Kidney (tissue), 14 donors: Measurements from ENCODE around the gene SLC22A23. TPM values are rescaled to one million over a fixed set of nuclear protein-coding genes. Genes with fewer than 3 reads are reported as not detected.

Experiments used
- DNase-seq, 5 donors: peaks; one replicate each; pipeline ENCODE4 v3.0.0-alpha.2; 2013 to 2020
- FAIRE-seq: peaks from 2 replicates; lab custom pipeline; 2012; peaks lifted over from hg19 to GRCh38; lab: Jason Lieb, UNC
- H3K27ac ChIP-seq, 2 donors: one replicate each; pipeline ENCODE4 v1.7.0; 2013; ENCODE audit warnings: low read depth in 2 of 2, low read length in 2 of 2, inconsistent platforms in 1 of 2
- H3K27me3 ChIP-seq: one replicate; pipeline ENCODE4 v1.7.1; 2013; ENCODE audit warnings: low read length, inconsistent platforms; ENCODE audit not compliant: control insufficient read depth, insufficient read depth
- H3K36me3 ChIP-seq, 3 donors: one replicate each; pipeline versions ENCODE4 v1.7.0 to v1.7.1; 2013; ENCODE audit warnings: low read length in 3 of 3, control low read depth in 1 of 3, inconsistent platforms in 1 of 3; ENCODE audit not compliant: insufficient read depth in 3 of 3, control insufficient read depth in 2 of 3
- H3K4me1 ChIP-seq, 3 donors: one replicate each; pipeline versions ENCODE4 v1.7.0 to v1.7.1; 2013; ENCODE audit warnings: low read length in 3 of 3, inconsistent platforms in 1 of 3, low read depth in 1 of 3; ENCODE audit not compliant: control insufficient read depth in 2 of 3, insufficient read depth in 2 of 3
- H3K4me3 ChIP-seq, 3 donors: one replicate each; pipeline versions ENCODE4 v1.7.0 to v1.8.1; 2013; ENCODE audit warnings: low read length in 3 of 3, control low read depth in 1 of 3, inconsistent platforms in 1 of 3
- H3K9ac ChIP-seq, 3 donors: one replicate each; pipeline versions ENCODE4 v1.7.0 to v1.7.1; 2013; ENCODE audit warnings: low read length in 3 of 3, control low read depth in 1 of 3, inconsistent platforms in 1 of 3
- H3K9me3 ChIP-seq, 3 donors: one replicate each; pipeline versions ENCODE4 v1.7.0 to v1.7.1; 2013; ENCODE audit warnings: low read length in 3 of 3, control low read depth in 1 of 3, inconsistent platforms in 1 of 3; ENCODE audit not compliant: control insufficient read depth in 2 of 3, insufficient read depth in 1 of 3
- CTCF ChIP-seq: IDR thresholded peaks from 3 replicates; pipeline ENCODE4 v1.5.1; 2012; ENCODE audit warnings: mild to moderate bottlenecking, moderate library complexity, borderline replicate concordance; ENCODE audit not compliant: insufficient read depth; ENCODE audit errors: extremely low read depth
- intact Hi-C: fragments of 100-400 bp; cut with DNase I; formaldehyde crosslinking; loops from one replicate; pipeline ENCODE4 v1.11.1; 2022
- polyA plus RNA-seq: library from polyadenylated mRNA; stranded (reverse); fragments of 350-450 nt; fragmentation: Illumina TruSeq; extraction: RNeasy Lipid Tissue Mini Kit (QIAGEN cat#74804); gene quantifications from one replicate; pipeline ENCODE4 v1.2.3, GENCODE V29; 2014; ENCODE audit warnings: low read depth, low replicate concordance; ENCODE audit not compliant: insufficient read depth
- total RNA-seq: library from RNA; stranded (reverse); fragmentation: NEBNext Ultra II Directional; extraction: Animal tissue kit (Norgen Biotek cat#: 25700); gene quantifications from one replicate; pipeline ENCODE4 v1.2.1, GENCODE V29; 2021
- donor health status: control.
- donor health status: control.
- donor health status: control.
- donor health status: control.
- donor health status: control.
- donor health status: DM: yes; HTN: yes; CAD: no.
- donor health status: Normal renal cell carcinoma (clear cell type).

Gene SLC22A23
- total and polyA plus RNA-seq, 2 donors from 2014 or later = 5.3 to 5.7 TPM

GRCh38 chr6:3444276-3445088, 12.4 kb downstream of the SLC22A23 start:
- H3K4me3 ChIP-seq = no peak overlapping the region
- no peaks in the 10 kb centered on the region for H3K36me3 ChIP-seq
- FAIRE-seq (no peak), DNase-seq (no peak)
- TF ChIP-seq CTCF = no peak
- no peak overlapping the region for H3K9ac ChIP-seq
- no peaks in the 10 kb centered on the region for H3K9me3 ChIP-seq
- H3K27ac ChIP-seq = no peak overlapping the region
- H3K27me3 ChIP-seq = no peaks in the 10 kb centered on the region
- H3K4me1 ChIP-seq = no peaks in the 10 kb centered on the region
- intact Hi-C loops = no loop called here

- H3K9ac ChIP-seq = no peak overlapping the region
- no peaks in the 10 kb centered on the region for H3K4me1 ChIP-seq
- DNase-seq (no peak), FAIRE-seq (no peak)
- TF ChIP-seq CTCF = no peak
- no peak overlapping the region for H3K4me3 ChIP-seq
- H3K36me3 ChIP-seq = no peaks in the 10 kb centered on the region
- H3K27me3 ChIP-seq = no peaks in the 10 kb centered on the region
- H3K9me3 ChIP-seq = no peaks in the 10 kb centered on the region
- no peak overlapping the region for H3K27ac ChIP-seq
- intact Hi-C loops = no loop called here
These were observed 13.7 kb downstream of the SLC22A23 start for GRCh38 chr6:3443221-3443515.

GRCh38 chr6:3442431-3443220, 14.2 kb downstream of the SLC22A23 start:
- intact Hi-C loops = no loop called here
- FAIRE-seq = no peak
- H3K9ac ChIP-seq = no peak overlapping the region

More at GRCh38 chr6:3442431-3443220, 14.2 kb downstream of the SLC22A23 start:
- TF ChIP-seq CTCF = no peak
- DNase-seq = no peak
- Histone ChIP-seq H3K9me3 (no peaks in the 10 kb centered on the region), H3K4me1 (no peaks in the 10 kb centered on the region), H3K36me3 (no peaks in the 10 kb centered on the region), H3K27me3 (no peaks in the 10 kb centered on the region), H3K4me3 (no peak overlapping the region), H3K27ac (no peak overlapping the region)
